ENCODE results near the gene CREG2. TPM values are rescaled to one million over a fixed set of nuclear protein-coding genes. Genes with fewer than 3 reads are reported as not detected.
A peak's percentile ranks its signal among the peaks of the same experiment; 100 is the strongest.
"Not testable (repeated sequence)": the region's sequence is repeated elsewhere in the genome, so short reads cannot be mapped to it uniquely, and the experiment has no call there.

The CREG2 gene
- total RNA-seq, 4 donors from 2014 or later = not detected

DNA sequence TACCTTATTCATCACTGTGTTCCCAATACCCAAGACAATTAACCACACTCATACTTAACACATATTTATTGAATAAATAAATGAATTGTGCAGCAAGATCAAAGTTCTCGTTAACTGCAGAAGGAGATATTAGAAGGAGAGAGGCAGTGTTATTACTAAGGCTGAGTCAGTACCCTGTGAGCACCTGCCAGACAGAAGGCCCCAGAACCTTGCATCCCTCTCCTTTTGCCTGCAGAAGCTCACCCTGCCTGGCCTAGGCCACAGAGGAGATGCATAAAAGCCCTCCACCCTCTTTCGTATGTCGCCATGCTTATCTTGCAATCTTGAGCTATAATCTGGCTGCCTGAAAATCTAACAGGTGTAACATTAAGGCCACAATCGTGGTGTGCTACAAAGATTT lies 58.3 kb downstream of the CREG2 start:
- TF ChIP-seq, protein P1, sequence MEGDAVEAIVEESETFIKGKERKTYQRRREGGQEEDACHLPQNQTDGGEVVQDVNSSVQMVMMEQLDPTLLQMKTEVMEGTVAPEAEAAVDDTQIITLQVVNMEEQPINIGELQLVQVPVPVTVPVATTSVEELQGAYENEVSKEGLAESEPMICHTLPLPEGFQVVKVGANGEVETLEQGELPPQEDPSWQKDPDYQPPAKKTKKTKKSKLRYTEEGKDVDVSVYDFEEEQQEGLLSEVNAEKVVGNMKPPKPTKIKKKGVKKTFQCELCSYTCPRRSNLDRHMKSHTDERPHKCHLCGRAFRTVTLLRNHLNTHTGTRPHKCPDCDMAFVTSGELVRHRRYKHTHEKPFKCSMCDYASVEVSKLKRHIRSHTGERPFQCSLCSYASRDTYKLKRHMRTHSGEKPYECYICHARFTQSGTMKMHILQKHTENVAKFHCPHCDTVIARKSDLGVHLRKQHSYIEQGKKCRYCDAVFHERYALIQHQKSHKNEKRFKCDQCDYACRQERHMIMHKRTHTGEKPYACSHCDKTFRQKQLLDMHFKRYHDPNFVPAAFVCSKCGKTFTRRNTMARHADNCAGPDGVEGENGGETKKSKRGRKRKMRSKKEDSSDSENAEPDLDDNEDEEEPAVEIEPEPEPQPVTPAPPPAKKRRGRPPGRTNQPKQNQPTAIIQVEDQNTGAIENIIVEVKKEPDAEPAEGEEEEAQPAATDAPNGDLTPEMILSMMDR (IDR thresholded peaks at IDR 0.05) = no peak
- TF ChIP-seq POLR2A (IDR thresholded peaks at IDR 0.05) = no peak
- intact Hi-C loops (cut with DNase I; ENCODE audit: low total_unique reads) = no loop called here
- no peak for DNase-seq (ENCODE audit: low spot score in 2 of 2)
- WGBS, 2 donors = 56% methylated on average over 4 of the region's 4 CpGs
- H3K4me3 ChIP-seq (ENCODE audit: low read depth, poor library complexity, severe bottlenecking) = no peak overlapping the region

DNA sequence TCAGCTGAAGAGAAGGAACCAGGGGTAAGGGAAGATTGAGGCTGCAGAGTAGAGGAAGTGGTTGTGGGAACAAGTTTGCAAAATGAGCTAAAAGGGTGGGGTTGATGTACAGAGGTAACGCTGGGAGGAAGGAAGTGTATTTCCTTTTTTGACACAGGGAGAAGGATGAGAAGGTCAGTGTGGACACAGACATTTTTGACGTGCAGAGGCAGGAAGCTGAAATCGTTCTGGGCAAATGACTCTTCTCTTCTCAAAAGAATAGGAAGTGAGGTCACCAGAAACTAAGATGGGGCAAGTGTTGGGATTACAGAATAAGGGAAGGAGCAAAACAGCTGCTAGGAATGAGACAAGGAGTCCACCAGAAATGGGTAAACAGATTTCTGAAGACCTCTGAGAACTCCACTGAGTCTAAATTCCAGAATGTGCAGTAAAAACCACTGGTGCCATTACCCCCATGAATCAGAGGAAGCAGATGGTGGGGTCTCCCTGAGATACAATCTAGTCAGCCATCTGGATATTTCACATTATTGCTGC lies 58.8 kb downstream of the CREG2 start:
- intact Hi-C loops (cut with DNase I; ENCODE audit: low total_unique reads) = no loop called here
- DNase-seq (ENCODE audit: low spot score in 2 of 2) = peak in 1 of 2 donors; percentile 60
- TF ChIP-seq, protein P1 (IDR thresholded peaks at IDR 0.05) = no peak
- no peak for TF ChIP-seq POLR2A (IDR thresholded peaks at IDR 0.05)
- WGBS, 2 donors = 13 to 14% methylated on average over 3 of the region's 3 CpGs
- no peak overlapping the region for H3K4me3 ChIP-seq (ENCODE audit: low read depth, poor library complexity, severe bottlenecking)

DNA sequence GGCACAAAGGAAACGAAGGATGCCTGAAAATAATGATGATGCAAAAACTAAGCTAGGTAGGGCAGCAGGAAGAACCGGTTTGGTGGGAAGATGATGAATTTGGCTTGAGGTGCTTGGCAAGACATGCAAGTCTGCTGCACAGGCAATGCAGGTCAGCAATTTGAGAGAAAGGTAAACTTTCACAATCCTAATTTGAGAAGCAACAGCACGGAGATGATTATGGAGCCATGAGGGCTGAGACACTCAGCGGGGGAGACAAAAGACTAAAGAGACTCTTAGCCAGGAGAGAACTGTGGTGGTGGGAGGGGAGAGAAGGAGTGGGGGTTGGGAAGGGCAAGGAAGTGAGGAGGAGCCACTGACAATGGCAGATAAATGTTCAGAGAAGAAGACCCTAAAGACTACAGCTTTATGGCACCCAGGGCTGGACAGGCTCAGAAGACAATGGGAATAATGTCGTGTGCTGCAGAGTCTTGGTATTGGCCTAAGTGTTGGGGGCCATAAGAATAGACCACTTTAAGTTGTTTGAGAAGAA lies 59.4 kb downstream of the CREG2 start:
- 33 to 40% methylated on average over 5 of the region's 5 CpGs for WGBS, 2 donors
- peak in 1 of 2 donors; percentile 67 for DNase-seq (ENCODE audit: low spot score in 2 of 2)
- intact Hi-C loops (cut with DNase I; ENCODE audit: low total_unique reads) = no loop called here
- H3K4me3 ChIP-seq (ENCODE audit: low read depth, poor library complexity, severe bottlenecking) = no peak overlapping the region
- TF ChIP-seq POLR2A (IDR thresholded peaks at IDR 0.05) = no peak
- TF ChIP-seq, protein P1 (IDR thresholded peaks at IDR 0.05) = no peak

DNA sequence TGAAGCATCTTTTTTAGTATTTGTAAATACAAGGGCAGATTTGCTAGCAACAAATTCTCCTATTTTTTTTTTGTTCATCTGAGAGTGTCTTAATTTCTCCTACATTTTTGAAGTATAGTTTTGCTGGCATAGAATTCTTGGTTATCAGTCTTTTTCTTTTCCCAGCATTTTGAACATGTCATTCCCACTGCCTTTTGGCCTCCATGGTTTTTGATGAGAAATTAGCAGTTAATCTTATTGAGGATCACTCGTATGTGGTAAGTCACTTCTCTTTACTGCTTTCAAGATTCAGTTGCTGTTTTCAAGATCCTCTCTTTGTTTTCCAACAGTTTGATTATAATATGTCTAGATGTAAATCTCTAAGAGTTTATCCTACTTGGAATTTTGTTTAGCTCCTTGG lies 61.9 kb downstream of the CREG2 start:
- no peak for TF ChIP-seq POLR2A (IDR thresholded peaks at IDR 0.05)
- TF ChIP-seq, protein P1 (IDR thresholded peaks at IDR 0.05) = no peak
- no peak for DNase-seq (ENCODE audit: low spot score in 2 of 2)
- intact Hi-C loops (cut with DNase I; ENCODE audit: low total_unique reads) = no loop called here
- WGBS, 2 donors = 86 to 89% methylated on average over 1 of the region's 1 CpG
- H3K4me3 ChIP-seq (ENCODE audit: low read depth, poor library complexity, severe bottlenecking) = no peak overlapping the region

DNA sequence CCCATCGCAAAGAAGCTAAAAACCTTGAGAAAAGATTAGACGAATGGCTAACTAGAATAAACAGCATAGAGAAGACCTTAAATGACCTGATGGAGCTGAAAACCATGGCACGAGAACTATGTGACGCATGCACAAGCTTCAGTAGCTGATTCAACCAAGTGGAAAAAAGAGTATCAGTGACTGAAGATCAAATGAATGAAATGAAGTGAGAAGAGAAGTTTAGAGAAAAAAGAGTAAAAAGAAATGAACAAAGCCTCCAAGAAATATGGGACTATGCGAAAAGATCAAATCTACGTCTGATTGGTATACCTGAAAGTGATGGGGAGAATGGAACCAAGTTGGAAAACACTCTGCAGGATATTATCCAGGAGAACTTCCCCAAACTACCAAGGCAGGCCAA lies 70.7 kb downstream of the CREG2 start:
- 88 to 96% methylated on average over 6 of the region's 6 CpGs for WGBS, 2 donors
- intact Hi-C loops (cut with DNase I; ENCODE audit: low total_unique reads); DNase-seq (ENCODE audit: low spot score in 2 of 2); H3K4me3 ChIP-seq (ENCODE audit: low read depth, poor library complexity, severe bottlenecking): not testable (repeated sequence)

DNA sequence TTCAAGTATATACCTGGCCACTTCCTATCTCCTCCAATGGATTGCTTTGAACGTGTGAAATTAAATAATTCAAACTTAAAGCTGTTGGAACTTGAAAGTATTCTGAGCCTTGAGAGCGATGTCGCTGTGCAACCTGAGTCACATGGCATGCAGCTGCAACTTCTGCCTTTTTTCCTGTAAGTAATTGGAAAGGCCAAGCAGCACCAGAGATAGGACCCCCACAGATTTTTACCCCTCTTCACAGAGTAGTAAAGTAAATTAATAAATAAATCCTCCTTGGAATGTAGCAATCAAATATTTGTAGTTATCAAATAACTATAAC lies 75.6 kb downstream of the CREG2 start:
- H3K4me3 ChIP-seq (ENCODE audit: low read depth, poor library complexity, severe bottlenecking) = no peak overlapping the region
- no peak for DNase-seq (ENCODE audit: low spot score in 2 of 2)
- 34 to 39% methylated on average over 3 of the region's 3 CpGs for WGBS, 2 donors
- no peak for TF ChIP-seq POLR2A (IDR thresholded peaks at IDR 0.05)
- TF ChIP-seq, protein P1 (IDR thresholded peaks at IDR 0.05) = no peak
- intact Hi-C loops (cut with DNase I; ENCODE audit: low total_unique reads) = no loop called here

Data from lower leg skin (tissue), 4 donors.